Mucosa of gallbladder (tissue), 1 donor: Measurements from ENCODE around the gene SIGLEC9. TPM values are rescaled to one million over a fixed set of nuclear protein-coding genes. Genes with fewer than 3 reads are reported as not detected.

Experiments
- DNase-seq: peaks from one replicate; pipeline ENCODE4 v3.0.0-alpha.2; 2020; ENCODE audit warnings: low spot score
- total RNA-seq: library from RNA; stranded (reverse); gene quantifications from one replicate; pipeline ENCODE4 v1.2.1, GENCODE V29; 2021
- donor health status: DM: no; HTN: no; CAD: no.

Gene SIGLEC9
- total RNA-seq, 1 donor from 2014 or later: 6.3 TPM

DNA sequence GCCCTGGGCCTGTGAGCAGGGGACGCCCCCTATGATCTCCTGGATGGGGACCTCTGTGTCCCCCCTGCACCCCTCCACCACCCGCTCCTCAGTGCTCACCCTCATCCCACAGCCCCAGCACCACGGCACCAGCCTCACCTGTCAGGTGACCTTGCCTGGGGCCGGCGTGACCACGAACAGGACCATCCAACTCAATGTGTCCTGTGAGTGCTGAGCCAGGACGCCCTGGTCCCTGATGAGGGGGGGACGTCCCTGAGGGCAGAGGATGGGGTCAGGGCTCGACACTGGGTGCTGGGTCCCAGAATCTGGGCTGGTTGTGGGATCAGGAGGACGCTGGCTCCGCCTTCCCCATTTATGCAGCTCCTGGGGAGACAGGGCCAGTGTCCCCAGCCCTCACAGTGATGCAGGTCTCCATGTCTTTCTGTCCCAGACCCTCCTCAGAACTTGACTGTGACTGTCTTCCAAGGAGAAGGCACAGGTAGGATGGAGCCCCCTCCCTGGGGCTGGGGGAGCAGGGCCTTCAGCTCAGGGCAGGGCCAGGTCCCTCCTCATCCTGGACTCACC, 19.9 kb downstream of the SIGLEC9 start:
- no peak for DNase-seq

DNA sequence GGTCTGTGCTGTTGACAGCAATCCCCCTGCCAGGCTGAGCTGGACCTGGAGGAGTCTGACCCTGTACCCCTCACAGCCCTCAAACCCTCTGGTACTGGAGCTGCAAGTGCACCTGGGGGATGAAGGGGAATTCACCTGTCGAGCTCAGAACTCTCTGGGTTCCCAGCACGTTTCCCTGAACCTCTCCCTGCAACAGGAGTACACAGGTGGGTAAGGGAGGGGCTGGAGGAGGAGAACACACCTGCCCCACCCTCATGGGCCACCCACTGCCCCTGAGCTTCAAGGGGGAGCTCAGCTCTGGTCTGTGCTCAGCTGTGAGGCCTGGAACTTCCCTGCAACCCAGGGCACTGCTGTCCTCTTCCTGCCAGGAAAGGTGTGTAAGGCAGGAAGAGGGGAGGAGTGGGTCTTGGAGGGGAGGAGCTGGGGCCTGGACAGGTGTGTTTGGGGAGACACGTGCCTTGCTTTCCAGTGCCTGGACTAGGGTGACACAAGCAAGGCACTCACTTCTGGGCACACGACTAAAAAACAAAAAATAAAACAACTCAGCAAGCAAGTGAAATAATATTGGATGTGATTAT, 21.3 kb downstream of the SIGLEC9 start:
- no peak for DNase-seq

DNA sequence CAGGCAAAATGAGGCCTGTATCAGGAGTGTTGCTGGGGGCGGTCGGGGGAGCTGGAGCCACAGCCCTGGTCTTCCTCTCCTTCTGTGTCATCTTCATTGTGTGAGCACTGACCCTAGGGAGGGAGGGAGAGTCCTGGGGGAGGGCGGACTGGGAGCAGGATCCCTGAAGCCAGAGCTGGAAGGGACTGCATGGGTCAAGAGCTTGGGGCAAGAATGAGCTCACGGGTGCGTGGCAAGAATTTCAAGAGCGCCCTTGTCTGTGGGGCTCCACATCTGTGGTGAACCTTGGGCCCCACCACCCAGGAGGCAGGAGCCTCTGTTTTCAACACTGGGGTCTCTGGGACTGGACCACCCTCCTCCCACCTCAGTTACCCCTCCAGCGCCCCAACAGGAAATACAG, 22.0 kb downstream of the SIGLEC9 start:
- no peak for DNase-seq

DNA sequence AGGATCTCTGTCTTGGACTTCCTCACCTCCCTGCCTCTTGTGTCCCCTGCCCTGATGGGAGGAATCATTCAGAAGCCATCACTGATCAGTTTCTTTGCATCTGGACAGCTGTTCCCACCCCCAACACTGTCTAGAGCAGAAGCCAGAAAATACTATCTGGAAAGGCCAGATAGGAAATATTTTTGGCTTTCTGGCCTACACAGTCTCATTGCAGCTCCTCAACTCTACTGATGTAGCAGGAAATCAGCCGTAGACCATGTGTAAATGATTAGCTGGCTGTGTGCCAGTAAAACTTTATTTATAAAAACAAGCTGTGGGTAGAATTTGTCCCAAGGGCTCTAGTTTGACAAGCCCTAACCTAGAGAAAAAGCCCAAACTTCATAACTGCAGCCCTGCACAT, 23.0 kb downstream of the SIGLEC9 start:
- DNase-seq: no peak

DNA sequence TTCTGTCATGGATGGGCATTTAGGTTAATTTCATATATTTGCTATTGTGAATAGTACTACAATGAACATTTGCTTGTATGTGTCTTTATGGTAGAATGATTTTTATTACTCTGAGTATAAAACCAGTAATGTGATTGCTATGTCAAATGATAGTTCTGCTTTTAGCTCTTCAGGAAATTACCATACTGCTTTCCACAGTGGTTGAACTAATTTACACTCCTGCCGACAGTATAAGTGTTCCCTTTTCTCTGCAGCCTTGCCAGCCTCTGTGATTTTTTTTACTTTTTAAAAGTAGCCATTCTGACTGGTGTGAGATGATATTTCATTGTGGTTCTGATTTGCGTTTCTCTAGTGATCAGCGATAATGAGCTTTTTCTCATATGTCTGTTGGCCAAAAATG, 23.9 kb downstream of the SIGLEC9 start:
- DNase-seq: no peak

DNA sequence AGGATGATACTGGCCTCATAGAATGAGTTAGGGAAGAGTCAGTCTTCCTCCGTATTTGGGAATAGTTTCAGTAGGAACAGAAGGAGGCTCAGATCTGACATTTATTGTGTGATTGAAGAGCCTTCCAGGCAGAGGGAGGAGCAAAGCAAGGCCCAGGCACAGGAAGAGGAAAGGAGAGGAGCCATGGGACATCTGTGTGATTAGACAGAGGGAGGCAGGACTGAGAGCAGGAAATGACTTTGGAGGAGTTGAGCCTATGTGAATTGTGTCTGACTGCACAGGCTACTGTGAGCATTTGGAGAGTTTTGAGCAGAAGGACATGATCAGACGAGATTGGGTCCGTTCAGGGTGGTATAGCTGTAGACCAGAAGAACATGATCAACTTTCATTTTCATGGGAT, 25.9 kb downstream of the SIGLEC9 start:
- no peak for DNase-seq

DNA sequence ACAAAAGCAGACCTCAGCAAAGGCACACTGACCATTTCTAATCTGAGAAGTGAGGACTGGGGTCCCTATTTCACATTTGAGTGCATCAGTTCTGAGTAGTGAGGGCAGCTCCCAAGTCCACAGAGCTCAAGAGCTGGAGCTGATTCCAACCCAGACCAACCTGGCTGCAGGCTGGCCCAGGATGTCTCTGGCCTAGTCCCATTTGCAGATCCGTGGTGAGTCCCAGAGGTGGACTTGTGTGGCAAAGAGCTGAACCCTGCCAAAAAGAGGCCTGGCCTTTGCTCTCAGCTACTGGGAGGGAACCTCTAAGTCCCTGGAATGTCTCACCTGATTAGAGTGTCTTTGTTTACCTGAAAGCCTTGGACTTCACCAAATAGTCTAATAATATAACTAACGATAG, 32.0 kb downstream of the SIGLEC9 start:
- no peak for DNase-seq

DNA sequence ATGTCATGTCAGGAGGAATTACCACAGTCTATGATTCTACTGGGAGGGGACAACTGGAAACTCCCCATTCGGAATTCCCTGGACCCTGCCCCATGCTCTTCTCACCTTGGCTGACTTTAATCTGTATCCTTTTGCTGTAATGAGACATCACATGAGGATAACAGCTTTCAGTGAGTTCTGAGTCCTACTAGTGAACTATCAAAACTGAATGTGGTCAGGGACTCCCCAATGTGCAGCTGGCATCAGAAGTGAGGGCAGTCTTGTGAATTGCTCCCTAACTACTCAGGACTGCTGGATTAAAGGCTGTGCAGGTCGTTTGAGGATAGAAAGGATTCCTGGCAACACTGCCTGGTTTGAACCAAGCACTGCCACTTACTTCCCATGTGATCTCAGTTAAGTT, 32.6 kb downstream of the SIGLEC9 start:
- no peak for DNase-seq

DNA sequence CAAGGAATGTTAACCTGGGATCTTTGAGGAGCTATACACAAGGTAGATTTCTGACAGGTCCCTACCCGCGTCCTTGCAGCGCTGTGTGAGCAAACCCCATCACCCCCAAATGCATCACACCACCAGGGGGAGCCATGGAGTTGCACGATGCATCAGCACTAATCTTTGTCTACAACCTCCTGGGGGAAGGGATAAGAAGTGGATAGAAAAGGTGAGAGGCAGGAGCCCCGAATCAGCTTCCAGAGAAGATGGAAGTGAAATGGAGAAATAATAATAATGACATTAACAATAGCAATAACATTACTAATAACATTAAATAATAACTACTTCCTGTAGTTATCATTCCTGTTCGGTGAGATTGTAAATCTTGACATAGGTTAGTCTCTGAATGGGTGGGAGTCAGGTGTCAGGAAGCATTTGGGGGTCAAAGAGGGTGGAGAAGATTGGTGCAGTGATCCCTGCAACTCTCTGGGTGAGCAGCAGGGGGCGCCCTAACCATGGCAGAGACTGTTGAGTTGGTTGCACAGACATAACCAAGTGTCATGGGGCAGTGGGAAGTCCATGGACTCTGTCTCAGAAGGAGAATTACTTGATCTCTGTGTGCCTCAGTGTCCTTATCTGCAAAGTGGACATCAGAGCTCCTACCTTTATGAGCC, 33.9 kb downstream of the SIGLEC9 start:
- peak; percentile 33 for DNase-seq

DNA sequence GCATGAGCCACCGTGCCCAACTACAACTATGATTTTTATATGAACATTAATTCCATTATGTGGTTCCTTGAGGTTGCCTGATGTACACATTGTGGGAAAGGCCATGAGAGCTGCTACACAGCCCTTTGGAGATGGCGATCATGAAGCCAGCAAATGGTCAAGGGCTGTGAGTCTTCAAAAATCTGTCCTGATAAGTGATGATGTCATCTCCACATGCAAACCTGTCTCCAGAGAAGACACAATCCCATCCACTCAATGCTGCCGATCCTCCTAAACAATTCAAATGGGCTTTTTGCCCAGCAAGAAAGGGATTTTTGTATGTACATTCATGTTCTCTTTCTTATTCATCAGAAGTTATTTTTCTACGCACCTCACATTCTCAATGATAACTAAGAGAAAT, 35.0 kb downstream of the SIGLEC9 start:
- DNase-seq: no peak

DNA sequence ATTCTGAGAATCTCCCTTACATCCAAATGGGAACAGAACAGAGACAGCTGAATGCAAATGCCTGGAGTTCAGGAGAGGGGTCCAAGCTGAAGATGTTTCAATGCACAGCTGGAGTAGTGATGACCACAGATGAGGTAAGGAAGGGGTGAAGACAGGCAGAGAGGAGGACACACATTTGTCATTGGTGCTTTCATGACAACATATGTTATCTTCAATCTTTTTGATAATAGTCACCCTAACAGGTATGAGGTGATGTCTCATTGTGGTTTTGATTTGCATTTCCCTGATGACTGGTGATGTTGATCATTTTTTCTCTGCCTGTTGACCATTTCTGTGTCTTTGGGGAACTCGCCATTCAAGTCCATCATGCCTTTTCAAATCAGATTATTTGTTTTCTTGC, 36.6 kb downstream of the SIGLEC9 start:
- no peak for DNase-seq

DNA sequence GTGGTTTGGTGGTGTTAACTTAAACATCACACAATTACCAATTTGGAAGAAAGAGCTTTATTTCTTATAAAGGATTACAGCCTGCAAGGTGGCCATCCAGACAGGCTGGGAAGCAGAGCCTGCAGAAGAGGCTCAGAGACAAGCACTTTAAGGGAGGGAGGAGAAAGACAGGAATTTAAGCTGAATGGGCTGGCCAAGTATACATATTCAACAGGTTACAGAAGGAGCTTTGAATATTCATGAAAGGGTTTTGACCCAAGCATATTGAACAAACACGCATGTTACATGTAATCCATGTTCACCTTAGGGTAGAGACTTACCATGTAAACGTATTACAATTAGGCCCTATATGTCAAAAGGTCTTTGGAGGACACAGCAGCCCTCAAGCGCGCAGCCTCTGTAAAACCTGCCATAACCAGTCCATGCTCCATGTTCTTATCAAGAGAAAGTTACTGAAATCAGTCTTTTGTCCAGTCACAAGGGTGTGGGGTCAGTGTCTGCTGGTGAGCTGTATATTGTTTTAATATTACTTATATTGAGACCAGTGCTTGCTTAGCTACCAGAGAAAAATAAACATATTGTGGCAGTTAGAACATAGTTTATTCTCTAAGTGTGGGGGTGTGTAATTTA, 37.3 kb downstream of the SIGLEC9 start:
- no peak for DNase-seq

DNA sequence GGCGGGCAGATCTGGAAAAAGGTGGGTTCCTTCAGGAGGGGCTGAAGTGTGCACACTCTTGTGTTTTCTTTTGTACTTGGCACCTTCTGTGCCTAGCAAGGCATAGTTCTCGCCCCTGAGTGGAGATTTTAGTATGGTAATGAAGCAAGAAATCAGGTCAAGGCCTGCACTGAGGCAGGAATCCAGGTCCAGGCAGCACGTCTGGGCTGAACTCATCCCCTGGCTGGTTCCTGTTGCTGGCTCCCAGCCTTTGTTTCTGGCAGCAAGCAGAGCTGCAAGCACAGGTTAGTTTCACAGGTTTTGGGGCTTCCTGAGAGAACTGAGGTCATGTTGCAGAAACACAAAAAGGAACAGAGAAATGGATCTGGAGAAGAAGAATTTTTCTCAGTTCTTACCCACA, 38.6 kb downstream of the SIGLEC9 start:
- DNase-seq: no peak

DNA sequence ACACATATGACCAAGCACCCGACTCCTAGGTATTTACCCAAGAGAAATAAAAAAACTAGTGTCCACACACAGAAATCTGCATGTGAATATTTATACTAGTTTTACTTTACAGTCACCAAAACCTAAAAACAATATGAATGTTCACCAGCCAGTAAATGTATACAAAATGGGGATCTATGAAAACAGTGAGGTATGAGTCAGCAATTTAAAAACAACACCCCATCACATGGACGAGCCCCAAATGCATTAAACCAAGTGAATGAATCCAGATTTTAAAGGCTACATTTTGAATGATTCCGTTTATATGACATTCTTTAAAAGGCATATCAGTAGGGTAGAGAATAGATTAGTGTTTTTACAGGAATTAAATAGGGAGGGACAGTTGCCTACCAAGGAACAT, 39.5 kb downstream of the SIGLEC9 start:
- no peak for DNase-seq

DNA sequence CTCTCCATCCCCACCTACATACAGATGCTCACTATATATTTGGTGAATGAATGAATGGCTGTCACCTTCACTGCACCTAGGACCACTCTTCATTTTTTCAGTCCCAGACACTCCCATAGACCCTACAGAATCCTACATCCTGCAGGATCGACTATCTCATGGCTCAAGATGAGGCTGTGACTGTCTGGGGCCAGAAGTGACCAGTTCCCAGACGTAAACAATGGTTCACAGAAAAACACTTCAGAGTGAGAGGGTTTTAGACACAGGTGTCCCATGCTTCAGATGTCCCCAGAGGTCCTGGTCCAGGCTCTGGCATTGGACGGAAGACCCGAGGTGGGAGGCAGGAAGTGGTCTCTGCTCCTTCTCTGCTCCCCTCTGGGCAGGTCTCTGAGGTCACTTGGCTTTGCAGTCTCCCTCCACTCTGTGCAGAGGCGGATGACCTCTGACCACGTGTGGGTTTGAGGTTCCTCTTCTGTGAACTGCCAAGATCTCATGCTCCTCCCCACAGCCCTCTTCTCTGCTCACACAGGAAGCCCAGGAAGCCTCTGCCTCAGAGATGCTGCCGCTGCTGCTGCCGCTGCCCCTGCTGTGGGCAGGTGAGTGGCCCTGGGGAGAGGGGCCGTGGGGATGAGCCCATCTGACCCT, 42.3 kb downstream of the SIGLEC9 start:
- peak; percentile 27 for DNase-seq

DNA sequence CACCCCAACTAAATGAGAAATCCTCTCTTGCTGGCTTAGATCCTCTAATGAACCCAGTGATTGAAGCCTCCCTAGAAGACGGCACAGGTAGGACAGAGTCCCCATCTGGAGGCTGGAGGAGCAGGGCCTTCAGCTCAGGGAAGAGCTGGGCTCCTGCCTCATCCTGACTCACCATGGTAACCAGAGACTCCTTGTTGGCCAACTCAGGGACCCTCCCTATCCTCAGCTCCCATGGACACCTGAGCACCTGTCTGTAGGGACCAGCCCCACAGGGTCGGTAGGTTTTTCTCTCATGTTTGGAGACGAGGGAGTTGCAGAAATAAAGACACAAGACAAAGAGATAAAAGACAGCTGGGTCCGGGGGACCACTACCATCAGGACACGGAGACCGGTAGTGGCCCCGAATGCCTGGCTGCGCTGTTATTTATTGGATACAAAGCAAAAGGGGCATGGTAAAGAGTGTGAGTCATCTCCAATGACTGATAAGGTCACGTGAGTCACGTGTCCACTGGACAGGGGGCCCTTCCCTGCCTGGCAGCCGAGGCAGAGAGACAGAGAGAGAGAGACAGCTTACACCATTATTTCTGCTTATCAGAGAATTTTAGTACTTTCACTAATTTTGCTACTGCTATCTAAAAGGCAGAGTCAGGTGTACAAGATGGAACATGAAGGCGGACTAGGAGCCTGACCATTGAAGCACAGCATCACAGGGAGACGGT, 44.0 kb downstream of the SIGLEC9 start:
- no peak for DNase-seq

DNA sequence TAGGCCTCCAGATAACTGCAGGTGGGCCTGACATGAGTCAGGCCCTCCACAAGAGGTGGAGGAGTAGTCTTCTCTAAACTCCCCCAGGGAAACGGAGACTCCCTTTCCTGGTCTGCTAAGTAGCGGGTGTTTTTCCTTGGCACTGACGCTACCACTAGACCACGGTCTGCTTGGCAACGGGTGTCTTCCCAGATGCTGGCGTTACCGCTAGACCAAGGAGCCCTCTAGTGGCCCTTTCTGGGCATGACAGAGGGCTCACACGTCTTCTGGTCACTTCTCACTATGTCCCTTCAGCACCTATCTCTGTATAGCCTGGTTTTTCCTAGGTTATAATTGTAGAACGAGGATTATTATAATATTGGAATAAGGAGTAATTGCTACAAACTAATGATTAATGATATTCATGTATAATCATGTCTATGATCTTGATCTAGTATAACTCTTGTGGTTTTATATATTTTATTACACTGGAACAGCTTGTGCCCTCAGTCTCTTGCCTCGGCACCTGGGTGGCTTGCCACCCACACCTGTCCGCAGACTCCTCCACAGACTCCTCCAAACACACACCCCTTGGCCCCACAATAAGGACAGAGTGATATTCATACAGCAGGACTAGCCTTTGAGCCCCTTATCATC, 44.7 kb downstream of the SIGLEC9 start:
- DNase-seq: peak; percentile 81

DNA sequence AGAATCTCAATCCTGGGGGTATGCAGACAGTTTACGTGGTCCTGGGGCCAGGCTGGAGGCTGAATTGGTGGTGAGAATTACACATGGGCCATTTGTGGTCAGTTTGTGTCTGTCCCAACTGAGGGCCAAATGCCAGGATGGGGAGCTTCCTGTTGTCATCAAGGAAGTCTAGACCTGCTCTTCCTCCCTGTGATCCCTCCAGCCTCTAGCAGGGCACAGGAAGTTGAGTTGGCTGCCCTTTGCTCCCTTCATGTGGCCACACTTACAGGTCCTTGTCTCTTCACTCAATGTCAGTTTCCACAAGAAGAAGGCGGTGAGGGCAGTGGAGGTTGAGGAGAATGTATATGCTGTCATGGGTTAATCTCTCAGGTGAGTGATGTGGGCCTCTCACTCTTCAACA, 47.5 kb downstream of the SIGLEC9 start:
- no peak for DNase-seq

DNA sequence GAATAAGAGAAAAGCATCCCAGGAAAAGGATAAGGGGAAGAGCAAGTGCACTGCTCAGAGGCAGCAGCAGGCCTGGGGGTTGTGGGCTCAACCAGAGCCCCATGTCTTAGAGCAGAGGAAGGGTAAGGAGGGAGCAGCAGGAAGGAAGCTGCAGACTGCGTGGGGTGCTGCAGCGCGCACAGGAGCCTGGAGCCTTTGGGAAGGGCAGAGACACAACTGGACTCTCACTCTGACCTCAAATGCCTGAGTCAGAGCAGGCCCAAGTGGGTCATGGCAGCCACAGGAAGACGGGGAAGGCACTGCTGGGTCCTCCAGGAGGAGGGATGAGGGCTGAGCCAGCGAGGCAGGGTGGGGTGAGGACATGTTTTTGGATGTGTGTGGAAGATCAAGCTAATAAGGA, 49.0 kb downstream of the SIGLEC9 start:
- DNase-seq: no peak

DNA sequence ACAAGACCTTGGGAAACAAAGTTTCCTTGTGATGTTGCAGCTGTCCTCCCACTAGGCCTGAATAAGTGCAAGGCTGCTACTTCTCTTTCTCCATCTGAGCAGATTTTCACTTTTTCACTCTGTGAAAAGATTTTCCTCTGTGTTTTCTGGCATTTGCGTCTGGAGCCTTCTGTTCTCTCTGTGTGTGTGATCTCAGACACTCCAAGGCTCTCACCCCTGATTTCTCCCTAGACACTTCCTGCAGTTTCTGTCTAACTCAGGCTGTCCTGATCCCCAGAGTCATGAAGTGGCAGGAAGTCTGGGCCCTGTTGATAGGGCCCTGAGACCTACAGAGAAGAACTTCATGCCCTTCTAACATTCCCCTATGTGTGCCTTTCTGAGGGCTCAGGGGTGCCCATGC, 54.5 kb downstream of the SIGLEC9 start:
- no peak for DNase-seq
